Neural progenitor cell (in vitro differentiated cells): ENCODE results near the gene OR51B6.

Source experiments
- CTCF ChIP-seq: fragments of 200-600 bp; sonication (generic); IDR thresholded peaks from 2 replicates; pipeline ENCODE4 v1.5.1; 2017; ENCODE audit warnings: antibody characterized with exemption, mild to moderate bottlenecking
- EZH2 ChIP-seq: fragments of 200-600 bp; sonication (generic); IDR thresholded peaks from 2 replicates; pipeline ENCODE4 v1.6.1; 2017; ENCODE audit warnings: antibody characterized with exemption, mild to moderate bottlenecking, moderate library complexity
- EZH2phosphoT487 ChIP-seq: fragments of 200-600 bp; sonication (generic); IDR thresholded peaks from 2 replicates; pipeline ENCODE4 v1.6.1; 2017; ENCODE audit warnings: antibody characterized with exemption

GRCh38 chr11:5339771-5340322 is 11.5 kb upstream of the OR51B6 start:
- TF ChIP-seq CTCF (no peak), EZH2 (no peak), EZH2phosphoT487 (no peak)
